A673 (cell line): ENCODE results near the gene OSBPL8. TPM values are rescaled to one million over a fixed set of nuclear protein-coding genes. Genes with fewer than 3 reads are reported as not detected.

Source experiments
- BruUV-seq: library from RNA; stranded (reverse); fragments of 400-500 nt; replicated peaks from 2 replicates; lab custom pipeline; 2021; lab: Mats Ljungman, UMichigan
- CTCF ChIA-PET: fragments of 300-600 bp; sonication (Branson Sonifier 250); formaldehyde crosslinking; loops from one replicate; lab custom pipeline; 2022; ENCODE audit warnings: antibody characterized with exemption; lab: Charles Lee
- POLR2A ChIA-PET: fragments of 300-600 bp; sonication (Branson Sonifier 250); formaldehyde crosslinking; loops from one replicate; lab custom pipeline; 2022; ENCODE audit warnings: antibody characterized with exemption; ENCODE audit not compliant: low non-redundant PET; lab: Charles Lee
- DNase-seq: peaks from one replicate; pipeline ENCODE4 v3.0.0-alpha.2; 2015; ENCODE audit warnings: low spot score
- H3K27ac ChIP-seq: fragments of 200-600 bp; sonication (generic); 2 replicates; pipeline ENCODE4 v1.5.1; 2016; ENCODE audit warnings: mixed run types, low read depth, mild to moderate bottlenecking, mixed read lengths, antibody characterized with exemption, low read length; ENCODE audit not compliant: poor library complexity, severe bottlenecking
- H3K27me3 ChIP-seq: fragments of 200-600 bp; sonication (generic); replicated peaks from 2 replicates; pipeline ENCODE4 v1.6.1; 2017; ENCODE audit warnings: mixed run types, low read depth, mild to moderate bottlenecking, mixed read lengths, antibody characterized with exemption, low read length; ENCODE audit not compliant: insufficient read depth, poor library complexity
- H3K36me3 ChIP-seq: fragments of 200-600 bp; sonication (generic); 2 replicates; pipeline ENCODE4 v1.6.1; 2016; ENCODE audit warnings: mixed run types, mild to moderate bottlenecking, mixed read lengths, antibody characterized with exemption, low read length; ENCODE audit not compliant: insufficient read depth, poor library complexity, severe bottlenecking
- H3K4me1 ChIP-seq: fragments of 200-600 bp; sonication (generic); 2 replicates; pipeline ENCODE4 v1.6.1; 2017; ENCODE audit warnings: mixed run types, mild to moderate bottlenecking, mixed read lengths, antibody characterized with exemption, low read length; ENCODE audit not compliant: insufficient read depth, poor library complexity, severe bottlenecking
- H3K4me3 ChIP-seq: fragments of 200-600 bp; sonication (generic); 2 replicates; pipeline ENCODE4 v1.5.1; 2016; ENCODE audit warnings: low read depth, mixed run types, mild to moderate bottlenecking, mixed read lengths, low read length; ENCODE audit not compliant: poor library complexity, severe bottlenecking
- H3K9me3 ChIP-seq: fragments of 200-600 bp; sonication (generic); 2 replicates; pipeline ENCODE4 v1.6.1; 2016; ENCODE audit warnings: mixed run types, low read depth, mild to moderate bottlenecking, mixed read lengths, antibody characterized with exemption, low read length; ENCODE audit not compliant: poor library complexity, severe bottlenecking
- CTCF ChIP-seq: fragments of 300-800, 200-600 bp; sonication (generic); conservative IDR thresholded peaks from 2 replicates; pipeline ENCODE4 v1.5.1; 2017; ENCODE audit warnings: low read depth, mild to moderate bottlenecking, antibody characterized with exemption, low read length, moderate library complexity, mixed read lengths
- EZH2 ChIP-seq: fragments of 200-600 bp; sonication (generic); IDR thresholded peaks from 2 replicates; pipeline ENCODE4 v1.6.1; 2017; ENCODE audit warnings: borderline replicate concordance, low read depth, mild to moderate bottlenecking, mixed read lengths, antibody characterized with exemption, low read length; ENCODE audit not compliant: poor library complexity, severe bottlenecking
- intact Hi-C: fragments of 100-400 bp; cut with micrococcal nuclease; formaldehyde crosslinking; loops from one replicate; pipeline ENCODE4 v1.10.0; 2022; ENCODE audit not compliant: unreplicated experiment
- total RNA-seq: library from RNA; stranded (reverse); gene quantifications from 2 replicates; pipeline ENCODE4 v1.2.3, GENCODE V29; 2021

OSBPL8 gene
- total RNA-seq, 1 experiment from 2014 or later = 86.1 TPM

GRCh38 chr12:76341436-76342030 is 218.0 kb downstream of the OSBPL8 start:
- DNase-seq = no peak
- Histone ChIP-seq H3K4me1 (no peaks in the 10 kb centered on the region), H3K27me3 (no peaks in the 10 kb centered on the region), H3K36me3 (no peaks in the 10 kb centered on the region), H3K4me3 (no peak overlapping the region), H3K9me3 (no peaks in the 10 kb centered on the region), H3K27ac (no peak overlapping the region)
- CTCF ChIA-PET = no interaction called here
- BruUV-seq = no TSS peak
- TF ChIP-seq EZH2 (no peak), CTCF (no peak)
- POLR2A ChIA-PET = no interaction called here
- intact Hi-C loops = loop anchor here (10.0 kb wide), 4 partner anchors 187 to 817 kb away; partner anchors contain the start of gene NAP1L1

- CTCF ChIA-PET = no interaction called here
- Histone ChIP-seq H3K9me3 (no peaks in the 10 kb centered on the region), H3K27me3 (no peaks in the 10 kb centered on the region), H3K36me3 (no peaks in the 10 kb centered on the region), H3K4me1 (no peaks in the 10 kb centered on the region), H3K27ac (no peak overlapping the region), H3K4me3 (no peak overlapping the region)
- intact Hi-C loops = loop anchor here (10.0 kb wide), 4 partner anchors 186 to 816 kb away; partner anchors contain the start of gene NAP1L1
- TF ChIP-seq EZH2 (no peak), CTCF (no peak)
- POLR2A ChIA-PET = no interaction called here
- DNase-seq = no peak
- no TSS peak for BruUV-seq
These were observed 218.7 kb downstream of the OSBPL8 start for GRCh38 chr12:76340680-76341435.

- ChIA-PET CTCF (no interaction called here), POLR2A (no interaction called here)
- H3K4me1 ChIP-seq = no peaks in the 10 kb centered on the region
- H3K27ac ChIP-seq = no peak overlapping the region
- TF ChIP-seq EZH2 (no peak), CTCF (no peak)
- no peaks in the 10 kb centered on the region for H3K27me3 ChIP-seq
- BruUV-seq = no TSS peak
- no peaks in the 10 kb centered on the region for H3K36me3 ChIP-seq
- intact Hi-C loops = no loop called here
- no peak for DNase-seq
- no peaks in the 10 kb centered on the region for H3K9me3 ChIP-seq
- no peak overlapping the region for H3K4me3 ChIP-seq
These were observed 222.0 kb downstream of the OSBPL8 start for GRCh38 chr12:76337583-76337982.
